GM15510 (cell line): ENCODE results near the gene GABRG3.

ENCODE experiments used
- POLR2A ChIP-seq: IDR thresholded peaks from 3 replicates; pipeline ENCODE4 v1.6.1; 2011; ENCODE audit warnings: borderline replicate concordance; ENCODE audit not compliant: insufficient read length; ENCODE audit errors: extremely low read depth

The GABRG3 gene

GRCh38 chr15:27475395-27475794, 504.4 kb downstream of the GABRG3 start:
- TF ChIP-seq POLR2A, result no peak

- TF ChIP-seq POLR2A, result no peak
These were observed 508.5 kb downstream of the GABRG3 start for GRCh38 chr15:27479296-27480140.

- no peak for TF ChIP-seq POLR2A
These were observed 509.2 kb downstream of the GABRG3 start for GRCh38 chr15:27480141-27480530.

GRCh38 chr15:27480642-27481041, 509.7 kb downstream of the GABRG3 start:
- no peak for TF ChIP-seq POLR2A

- TF ChIP-seq POLR2A, result no peak
These were observed 510.8 kb downstream of the GABRG3 start for GRCh38 chr15:27481768-27482167.

GRCh38 chr15:27482287-27482686, 511.3 kb downstream of the GABRG3 start:
- TF ChIP-seq POLR2A, result no peak

GRCh38 chr15:27483124-27483523, 512.1 kb downstream of the GABRG3 start:
- TF ChIP-seq POLR2A, result no peak

- no peak for TF ChIP-seq POLR2A
These were observed 514.3 kb downstream of the GABRG3 start for GRCh38 chr15:27485265-27485664.

- no peak for TF ChIP-seq POLR2A
These were observed 515.1 kb downstream of the GABRG3 start for GRCh38 chr15:27486051-27486450.

GRCh38 chr15:27486683-27487647, 516.0 kb downstream of the GABRG3 start:
- no peak for TF ChIP-seq POLR2A

GRCh38 chr15:27487846-27488245, 516.9 kb downstream of the GABRG3 start:
- TF ChIP-seq POLR2A, result no peak

GRCh38 chr15:27490867-27491595, 520.0 kb downstream of the GABRG3 start:
- no peak for TF ChIP-seq POLR2A

- TF ChIP-seq POLR2A, result no peak
These were observed 521.0 kb downstream of the GABRG3 start for GRCh38 chr15:27491666-27492621.
